HG02840 (cell line): ENCODE measurements around the gene BPGM.
"Not testable (repeated sequence)": the region's sequence is repeated elsewhere in the genome, so short reads cannot be mapped to it uniquely, and the experiment has no call there.

Experiments used
- ATAC-seq: cut with Tn5 transposase; IDR thresholded peaks from one replicate; pipeline ENCODE4 v1.9.1; 2021; ENCODE audit warnings: mild to moderate bottlenecking, moderate library complexity, moderate number of reproducible peaks; ENCODE audit not compliant: unreplicated experiment, low FRiP score

BPGM gene

DNA sequence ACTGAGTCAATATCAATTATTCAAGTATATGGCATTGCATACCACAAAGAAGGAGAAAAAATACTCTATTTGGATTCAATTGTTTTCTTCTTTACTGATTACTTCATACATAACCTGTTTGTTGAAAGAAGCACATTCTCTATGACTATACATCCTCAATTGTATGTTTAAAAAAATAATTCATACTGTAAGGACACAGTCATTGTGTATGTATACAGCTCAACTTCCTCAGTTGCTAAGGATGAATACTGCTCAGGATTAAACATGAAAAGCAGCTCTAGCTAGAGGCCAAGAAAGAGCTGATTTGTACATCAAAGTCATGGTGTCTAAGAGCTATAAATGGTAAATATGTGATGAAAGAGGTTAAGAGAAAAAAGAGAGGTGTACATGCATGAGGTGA lies 15.8 kb upstream of the BPGM start:
- ATAC-seq: no peak

DNA sequence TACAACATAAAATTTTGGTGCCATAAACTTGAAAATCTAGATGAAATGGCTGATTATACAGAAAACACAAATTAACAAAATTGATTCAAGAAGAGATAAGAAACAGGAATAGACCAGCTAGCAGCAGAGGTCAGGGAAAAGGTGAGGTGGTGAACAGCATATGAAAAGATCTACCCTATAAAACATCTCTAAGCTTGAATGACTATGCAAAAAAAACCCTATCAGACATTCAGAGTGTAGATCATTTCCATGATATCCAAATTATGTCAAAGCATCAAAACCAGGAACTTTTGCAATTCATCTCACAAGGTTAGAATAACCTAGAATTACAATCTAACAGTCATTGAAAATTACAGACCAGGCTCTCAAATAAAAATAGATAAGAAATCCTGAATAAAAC lies 14.6 kb upstream of the BPGM start:
- ATAC-seq: no peak

DNA sequence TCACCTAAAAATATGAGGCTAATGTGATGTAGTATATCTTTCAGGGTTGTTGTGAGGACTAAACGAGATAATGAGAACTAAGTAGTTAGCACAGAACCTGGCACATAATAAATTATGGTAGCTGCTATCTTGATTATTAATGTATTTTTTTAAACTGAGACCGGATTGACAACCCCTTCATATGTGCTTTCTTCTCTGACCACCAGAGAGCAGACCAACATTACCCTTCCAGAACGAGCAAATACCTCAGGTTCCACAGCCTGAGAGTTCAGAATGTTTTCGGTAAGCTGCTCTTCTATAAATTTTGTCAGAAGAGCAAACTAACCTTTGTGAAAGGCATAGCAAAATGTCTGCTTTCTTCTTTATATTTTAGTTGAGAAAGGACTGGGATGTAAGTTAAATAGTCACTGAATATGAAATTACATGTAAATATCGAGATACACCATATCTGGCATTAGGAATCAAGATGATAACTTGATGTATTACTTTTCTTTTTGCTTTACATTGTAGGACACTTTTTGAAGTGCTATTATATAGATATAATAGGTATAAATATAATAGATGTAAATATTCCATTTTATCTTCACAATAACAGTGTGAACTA lies 13.6 kb upstream of the BPGM start:
- ATAC-seq: no peak

DNA sequence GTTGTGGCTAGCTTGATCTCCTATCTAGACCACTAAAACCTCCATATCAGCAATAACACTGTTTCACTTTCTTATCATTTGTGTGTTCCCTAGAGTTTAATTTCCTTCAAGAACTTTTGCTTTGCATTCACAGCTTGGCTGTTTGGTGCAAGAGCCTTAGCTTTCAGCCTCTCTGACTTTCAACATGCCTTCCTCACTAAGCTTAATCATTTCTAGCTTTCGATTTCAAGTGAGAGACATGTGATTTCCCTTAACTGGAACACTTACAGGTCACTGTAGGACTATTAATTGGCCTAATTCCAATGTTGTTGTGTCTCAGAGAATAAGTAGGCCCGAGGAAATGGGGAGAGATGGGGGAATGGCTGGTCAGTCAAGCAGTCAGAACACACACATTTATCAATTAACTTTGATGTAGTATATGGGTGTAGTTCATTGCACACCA lies 10.6 kb upstream of the BPGM start:
- peak; percentile 80 for ATAC-seq

DNA sequence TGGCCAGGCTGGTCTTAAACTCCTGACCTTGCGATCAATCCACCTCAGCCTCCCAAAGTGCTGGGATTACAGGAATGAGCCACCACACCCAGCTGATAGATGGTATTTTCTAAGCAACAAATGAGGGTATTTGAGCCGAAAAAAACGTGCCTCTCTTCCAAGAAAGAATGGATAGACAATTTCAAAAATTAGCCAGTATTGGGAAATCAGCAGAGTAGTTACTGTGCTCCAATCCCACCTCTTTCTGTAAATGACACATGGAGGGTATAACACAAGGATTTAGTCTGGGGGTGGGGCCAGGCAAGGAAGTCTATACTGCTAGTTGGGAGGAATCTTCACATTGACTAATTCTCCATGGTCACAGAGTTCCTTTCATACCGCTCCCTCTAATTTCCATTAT lies 9.2 kb upstream of the BPGM start:
- no peak for ATAC-seq

DNA sequence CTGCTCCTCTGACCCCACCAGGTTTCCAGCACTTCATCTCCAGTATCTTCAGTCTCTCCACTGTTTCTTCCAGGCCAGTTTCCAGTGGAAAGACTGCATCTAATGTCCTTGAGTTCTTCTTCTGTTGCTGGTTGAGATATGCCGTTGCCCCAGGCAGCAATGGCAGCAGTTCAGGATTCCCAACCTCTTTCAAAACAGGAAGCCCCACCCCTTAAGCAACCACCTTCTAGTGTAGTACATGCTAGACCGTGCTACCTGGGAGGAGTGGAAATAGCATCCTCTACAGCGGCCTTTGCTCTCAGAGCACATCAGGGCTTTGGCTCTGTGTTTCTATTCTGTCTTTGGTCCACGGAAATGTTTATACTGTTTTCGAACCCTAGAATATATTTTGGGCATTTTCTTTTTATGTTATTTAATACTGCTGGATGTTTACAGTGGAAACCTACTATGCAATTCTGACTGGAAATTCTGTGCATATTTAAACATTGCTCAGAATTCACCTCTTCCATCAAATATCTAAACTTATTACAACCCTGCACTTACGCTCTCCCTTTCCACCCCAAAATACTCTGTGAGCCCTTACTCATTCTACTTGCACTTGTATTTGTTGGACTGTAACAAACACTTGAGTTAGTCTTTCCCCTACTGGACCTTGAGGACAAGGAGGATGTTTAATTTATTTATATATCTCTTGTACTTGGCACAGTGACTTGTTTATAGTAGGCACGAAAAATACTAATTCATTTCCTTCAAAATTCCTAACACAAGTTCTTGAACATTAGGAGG lies 8.5 kb upstream of the BPGM start:
- ATAC-seq: no peak

DNA sequence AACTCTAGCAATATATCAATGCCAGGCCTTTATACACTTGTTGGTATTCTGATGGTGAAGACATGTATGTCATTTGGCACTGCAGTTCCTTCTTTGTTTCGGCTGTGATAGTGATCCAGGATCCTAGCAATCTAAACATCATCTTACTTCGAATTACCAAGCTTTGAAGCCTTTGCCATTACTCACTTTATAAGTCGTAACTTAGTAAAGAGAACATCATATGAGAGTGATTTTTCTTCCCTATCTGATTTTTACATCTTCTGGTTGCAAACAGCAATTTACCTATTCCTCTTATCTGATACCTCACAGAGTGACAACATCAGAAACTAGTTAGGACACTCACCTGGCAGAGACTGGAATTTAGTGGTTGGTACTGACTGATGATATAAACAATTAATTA lies 7.6 kb upstream of the BPGM start:
- ATAC-seq: no peak

DNA sequence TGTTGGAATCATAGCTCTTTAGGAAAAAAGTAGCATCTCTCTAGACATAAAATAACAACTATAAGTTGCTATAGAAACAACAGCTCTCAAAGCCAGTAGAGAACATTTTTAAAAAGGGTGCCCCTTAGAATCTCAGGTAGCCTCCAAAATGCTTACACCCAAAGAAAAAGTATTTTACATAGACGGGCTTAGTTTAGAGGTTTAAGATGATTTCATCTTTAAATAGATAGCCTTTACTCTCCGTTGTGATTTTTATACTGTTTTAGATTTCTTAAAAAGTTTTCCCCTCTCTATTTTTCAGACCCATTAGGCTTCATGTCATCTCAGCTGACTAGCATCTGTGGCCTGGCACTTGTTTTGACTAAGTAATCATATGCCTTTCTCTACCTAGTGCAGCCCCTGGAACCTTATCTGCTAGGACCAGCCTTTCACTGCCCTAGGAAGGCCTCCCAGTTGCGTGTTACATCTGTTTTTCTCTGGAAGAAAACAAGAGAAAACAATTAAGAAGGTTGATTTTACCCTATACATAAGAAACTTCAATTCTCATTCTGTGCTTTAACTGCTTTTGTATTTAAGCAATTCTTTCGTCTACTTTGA lies 6.9 kb upstream of the BPGM start:
- no peak for ATAC-seq

DNA sequence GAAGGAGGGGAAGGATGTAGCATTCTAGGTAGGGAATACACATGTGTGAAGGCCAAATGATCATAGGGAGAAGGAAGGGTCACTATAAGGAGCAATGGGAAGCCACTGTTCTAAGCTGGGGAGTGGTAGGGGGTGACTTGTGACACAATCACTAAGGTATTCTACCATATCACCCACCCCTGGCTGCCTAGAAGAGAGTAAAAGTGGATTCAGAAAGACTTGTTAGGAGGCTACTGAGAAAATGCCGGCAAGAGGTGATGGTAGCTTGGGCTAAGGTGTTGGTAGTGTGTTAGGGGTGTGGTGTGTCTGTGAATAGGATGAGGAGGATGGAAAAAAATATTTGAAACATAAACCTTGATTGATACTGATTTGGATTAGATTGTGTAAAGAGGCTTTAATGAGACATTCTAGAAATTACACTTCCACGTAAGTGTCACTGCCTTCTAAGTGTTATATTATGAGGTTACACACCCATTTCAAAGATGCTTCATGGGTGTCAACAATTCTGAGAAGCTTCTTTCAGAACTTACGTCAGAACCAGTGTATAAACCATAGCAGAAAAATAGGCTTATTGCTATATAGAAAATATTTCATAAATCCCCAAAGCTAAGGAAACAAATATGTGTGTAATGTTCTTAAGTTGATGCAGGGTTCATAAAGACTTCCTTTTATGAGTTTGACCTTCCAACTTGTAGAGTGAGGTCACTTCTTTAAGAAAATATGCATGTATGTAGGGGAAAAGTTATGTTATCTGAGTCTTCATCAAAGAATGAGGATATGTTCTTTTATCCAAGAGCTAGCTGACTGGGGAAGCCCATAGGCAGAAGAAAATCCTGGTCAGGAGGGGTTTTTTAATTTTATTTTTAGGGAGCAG lies 5.6 kb upstream of the BPGM start:
- no peak for ATAC-seq

DNA sequence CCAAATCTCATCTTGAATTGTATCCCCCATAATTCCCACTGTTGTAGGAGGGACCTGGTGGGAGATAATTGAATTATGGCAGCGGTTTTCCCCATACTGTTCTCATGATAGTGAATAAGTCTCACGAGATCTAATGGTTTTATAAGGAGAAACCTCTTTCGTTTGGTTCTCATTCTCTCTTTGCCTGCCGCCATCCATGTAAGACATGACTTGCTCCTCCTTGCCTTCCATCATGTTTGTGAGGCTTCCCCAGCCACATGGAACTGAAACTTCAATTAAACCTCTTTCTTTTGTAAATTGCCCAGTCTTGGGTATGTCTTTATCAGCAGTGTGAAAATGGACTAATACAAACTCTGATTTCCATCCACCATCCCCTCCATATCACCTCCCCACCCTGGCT lies 4.7 kb upstream of the BPGM start:
- not testable (repeated sequence) for ATAC-seq

DNA sequence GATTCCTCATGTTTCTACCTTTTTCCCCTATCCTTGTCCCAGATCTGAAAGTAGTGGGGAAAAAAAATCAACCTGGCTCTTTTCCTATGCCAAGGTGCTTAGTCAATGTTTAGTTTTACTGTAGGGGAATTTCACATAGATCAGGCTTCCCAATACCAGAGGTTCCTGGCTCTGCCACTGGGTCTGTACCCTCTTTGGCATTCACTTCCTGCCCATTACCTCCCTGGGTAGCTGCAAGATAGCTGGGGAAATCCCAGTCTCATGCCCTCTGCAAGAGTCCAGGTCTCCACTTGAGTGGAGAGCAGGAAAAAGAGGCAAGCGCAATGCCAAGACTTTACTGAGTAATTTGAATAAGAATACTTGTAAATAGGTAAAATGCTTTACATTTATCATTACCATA lies 3.5 kb upstream of the BPGM start:
- no peak for ATAC-seq

DNA sequence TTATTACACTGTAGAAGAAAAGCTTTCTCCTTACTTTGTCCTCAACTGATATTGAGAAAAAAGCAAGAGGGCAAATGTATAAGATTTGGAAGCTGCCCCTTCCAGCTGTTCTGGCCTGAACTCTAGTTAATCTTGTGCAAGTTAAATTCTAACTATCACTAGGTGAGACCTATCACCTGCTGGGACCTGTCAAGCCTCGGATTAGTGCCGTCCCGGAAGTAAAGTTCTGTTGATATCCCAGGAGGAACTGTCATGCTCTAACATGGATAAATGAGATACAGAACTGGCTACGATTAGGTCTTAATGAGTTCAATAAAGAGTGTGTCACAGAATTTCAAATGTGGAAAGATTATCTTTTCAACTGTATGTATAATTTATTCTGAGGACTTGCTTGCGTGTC lies 1.2 kb upstream of the BPGM start:
- ATAC-seq: no peak

DNA sequence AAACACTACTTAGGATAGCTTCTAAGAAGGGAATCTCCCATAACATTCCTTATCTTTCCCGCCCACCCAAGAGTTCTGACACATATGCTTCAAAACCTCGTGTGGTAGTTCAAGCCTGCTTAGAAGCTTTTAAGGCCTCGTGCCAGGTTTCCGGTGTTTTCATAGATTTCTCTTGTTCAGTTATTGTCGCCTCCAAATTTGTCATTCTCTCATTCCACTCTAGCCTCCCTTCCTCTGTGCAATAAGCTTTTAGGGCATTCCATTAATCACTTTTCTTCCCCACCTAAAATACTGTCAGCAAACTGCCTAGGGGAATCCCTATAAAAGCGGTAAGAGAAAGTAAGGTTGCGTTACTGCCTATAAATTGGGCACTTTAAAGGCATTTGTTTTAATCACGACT lies 718 bp upstream of the BPGM start:
- no peak for ATAC-seq

DNA sequence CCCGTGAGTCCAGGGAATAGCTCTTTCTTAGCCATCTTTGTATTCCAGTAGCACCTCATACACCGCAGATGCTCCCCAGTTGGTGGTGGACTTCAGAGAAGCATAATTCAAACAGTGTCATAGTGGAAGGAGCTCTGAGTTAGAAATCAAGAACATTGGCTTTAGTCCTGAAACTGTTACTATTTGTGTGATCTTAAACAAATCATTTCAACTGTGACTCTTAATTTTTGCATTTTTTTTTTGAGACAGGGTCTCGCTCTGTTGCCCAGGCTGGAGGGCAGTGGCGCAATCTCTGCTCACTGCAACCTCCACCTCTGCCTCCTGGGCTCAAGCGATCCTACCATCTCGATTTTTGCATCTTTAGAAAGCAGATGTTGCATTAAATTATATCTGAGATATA lies 1.8 kb downstream of the BPGM start:
- ATAC-seq: no peak

DNA sequence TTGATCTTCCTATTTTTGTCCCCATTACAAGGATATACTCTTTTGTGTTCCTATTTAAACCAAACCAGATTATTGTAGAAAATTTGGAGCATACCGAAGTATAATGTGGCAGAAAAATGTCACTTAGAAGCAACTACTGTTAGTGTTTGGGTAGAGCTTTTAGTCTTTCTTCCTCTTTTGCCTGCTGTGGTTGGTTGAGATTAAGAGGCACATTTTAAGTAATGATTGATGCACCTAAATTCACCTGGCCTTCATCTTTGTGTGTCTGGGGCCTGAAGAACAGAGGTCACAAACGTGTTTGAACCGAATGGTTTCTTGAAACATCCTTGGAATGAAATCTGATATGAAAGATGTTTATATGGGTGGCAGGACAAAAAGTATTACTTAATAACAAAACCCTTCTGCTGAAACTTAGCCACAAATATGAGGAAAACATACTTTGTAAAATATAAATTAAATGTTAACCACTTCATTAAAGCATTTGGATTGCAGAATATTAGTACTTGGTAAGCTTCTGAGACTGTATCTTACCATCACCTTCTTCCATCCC lies 2.6 kb downstream of the BPGM start:
- ATAC-seq: no peak

DNA sequence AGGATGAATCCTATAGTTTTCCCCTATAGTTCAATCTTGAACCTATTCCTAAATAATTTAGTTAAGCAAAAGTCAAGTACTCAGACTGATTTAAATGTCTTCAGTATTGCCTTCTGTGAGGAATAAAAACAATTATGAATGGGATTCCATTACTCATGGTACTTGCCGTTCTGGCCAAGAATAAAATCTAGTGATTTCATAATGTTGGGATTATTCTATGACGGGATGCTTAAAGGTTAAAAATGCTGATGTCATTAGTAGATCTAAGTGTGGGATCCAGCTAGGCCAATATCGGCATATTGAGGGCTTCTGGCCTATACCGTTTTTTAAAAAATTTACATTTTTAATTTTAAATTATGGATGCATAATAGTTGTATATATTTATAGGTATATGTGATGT lies 5.3 kb downstream of the BPGM start:
- no peak for ATAC-seq

DNA sequence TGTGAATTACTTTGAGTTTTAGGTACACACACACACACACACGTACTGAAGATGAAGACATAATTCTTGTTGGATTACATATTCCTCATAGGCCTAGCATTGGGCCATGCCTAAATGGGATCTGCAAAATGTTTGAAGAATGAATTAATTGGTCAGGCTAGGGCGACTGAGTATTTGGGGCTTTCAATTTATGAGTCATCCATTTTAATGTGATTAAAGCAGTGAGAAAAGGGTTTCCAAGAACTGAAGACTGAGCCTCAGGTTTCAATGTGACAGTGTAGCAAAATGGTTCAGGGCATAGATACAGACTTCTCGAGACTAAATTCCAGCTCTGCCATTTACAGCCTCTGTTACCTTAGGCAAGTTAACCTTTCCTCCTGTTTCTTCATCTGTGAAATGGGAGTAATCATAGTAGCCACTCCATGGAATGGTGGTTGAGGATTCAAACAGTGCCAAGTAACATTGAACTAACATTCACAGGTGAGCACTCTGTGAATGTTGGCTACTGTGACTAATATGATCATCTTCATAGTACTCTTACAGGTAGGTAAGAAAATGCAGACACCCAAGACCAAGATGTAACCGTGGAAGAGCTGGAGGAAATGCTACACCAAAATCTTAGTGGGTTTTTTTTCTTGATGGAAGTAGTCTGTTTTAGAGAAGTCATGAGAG lies 7.6 kb downstream of the BPGM start:
- no peak for ATAC-seq

DNA sequence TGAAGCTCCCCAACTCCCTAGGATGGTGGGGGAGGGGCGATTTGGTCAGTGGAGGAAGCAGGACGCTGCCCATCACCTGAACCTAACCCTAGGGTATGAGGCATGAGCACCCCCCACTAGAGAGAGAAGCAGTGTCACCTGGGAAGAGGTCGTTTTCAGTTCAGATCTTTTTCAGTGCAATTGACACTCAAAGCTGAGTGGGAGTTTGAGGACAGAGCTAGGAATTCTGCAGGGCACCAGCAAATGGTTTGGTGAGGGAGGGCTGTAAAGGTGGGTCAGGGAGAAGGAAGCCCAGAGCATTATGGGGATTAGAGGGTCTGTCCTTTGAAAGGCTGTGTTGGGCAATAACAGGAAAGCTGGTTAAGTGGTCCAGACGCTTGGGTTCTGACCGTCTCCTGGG lies 10.9 kb downstream of the BPGM start:
- no peak for ATAC-seq

DNA sequence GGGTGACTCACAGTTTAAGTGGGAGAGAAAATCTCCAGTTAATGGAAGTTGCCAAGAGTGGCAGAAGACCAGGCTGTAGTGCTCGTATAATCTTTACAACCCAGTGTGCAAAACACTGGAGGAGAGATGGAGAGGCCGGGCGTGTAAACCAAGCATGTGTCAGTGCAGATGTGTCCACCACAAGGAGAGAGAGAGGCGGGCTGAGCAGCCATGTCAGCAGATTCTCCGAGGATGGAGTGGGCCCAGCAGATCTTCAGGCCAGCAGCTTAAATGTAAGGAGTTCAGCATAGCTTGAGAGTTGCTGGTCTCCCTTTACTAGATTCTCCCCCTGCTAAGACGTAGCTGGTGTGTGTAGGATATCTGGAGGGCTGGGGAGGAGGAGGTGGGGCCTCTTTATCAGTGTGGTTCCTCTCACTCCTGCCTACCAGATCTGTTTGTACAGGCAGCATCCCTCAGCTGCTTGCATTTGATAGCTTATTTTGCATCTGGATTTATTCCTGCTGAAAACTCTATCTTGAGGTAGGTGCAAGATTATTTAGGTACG lies 13.7 kb downstream of the BPGM start:
- no peak for ATAC-seq

DNA sequence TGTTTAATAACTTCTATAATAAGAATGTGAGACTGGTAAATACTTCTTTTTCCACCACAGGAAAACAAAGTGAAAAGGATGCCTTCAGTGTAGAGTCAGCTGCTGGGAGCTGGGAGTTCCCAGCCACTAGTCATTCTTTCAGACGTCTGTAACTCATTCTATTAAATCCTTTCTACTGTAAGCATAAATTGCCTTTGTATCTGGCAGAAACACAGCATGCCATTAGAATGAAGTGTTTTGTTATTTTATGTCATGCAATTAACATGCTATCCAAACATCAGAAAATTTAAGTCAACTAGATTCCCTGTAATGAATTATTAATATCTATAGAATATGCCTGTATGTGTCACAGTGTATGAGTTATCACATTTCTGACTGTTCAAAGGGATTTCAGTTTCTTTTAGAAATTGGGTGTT lies 14.3 kb downstream of the BPGM start:
- ATAC-seq: no peak
